HG03097 (cell line): ENCODE data around the gene SASH1.
"Not testable (repeated sequence)": the region's sequence is repeated elsewhere in the genome, so short reads cannot be mapped to it uniquely, and the experiment has no call there.

Experiments
- ATAC-seq: cut with Tn5 transposase; IDR thresholded peaks from one replicate; pipeline ENCODE4 v1.9.1; 2021; ENCODE audit not compliant: unreplicated experiment, low FRiP score

SASH1 gene

DNA sequence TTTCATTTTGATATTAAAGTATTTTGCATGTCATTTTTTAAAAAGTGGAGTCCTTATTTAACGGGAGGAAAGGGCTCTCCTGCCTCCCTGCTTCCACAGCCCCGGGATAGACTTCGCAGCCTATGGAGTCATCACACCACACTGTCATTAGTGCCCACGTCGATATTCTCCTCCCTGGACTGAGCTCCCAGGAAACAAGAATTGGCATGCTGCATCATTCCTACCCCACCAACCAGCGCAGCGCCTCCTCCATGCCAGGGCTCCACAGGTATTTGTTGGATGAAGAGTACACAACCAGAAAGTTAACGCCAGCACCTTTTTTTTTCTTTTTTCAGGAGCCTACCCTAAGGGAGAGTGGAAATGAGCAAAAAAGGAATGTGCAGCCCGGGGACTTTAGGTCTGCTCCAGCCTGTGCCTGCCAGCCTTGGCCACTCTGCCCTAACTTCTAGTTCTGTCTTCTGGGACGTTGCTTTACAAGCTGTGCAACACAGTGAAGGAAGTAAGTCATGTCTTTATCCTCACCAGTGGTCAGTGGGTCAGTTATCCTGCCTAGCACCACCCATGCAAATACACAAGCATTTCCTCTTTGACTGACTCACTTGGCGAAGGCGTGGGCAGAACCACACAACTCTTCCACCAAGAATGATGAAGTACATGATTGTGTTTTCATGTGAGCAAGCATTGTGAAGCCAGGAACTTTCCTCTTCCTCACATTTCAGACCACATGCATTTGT is 223.5 kb downstream of the SASH1 start:
- ATAC-seq, result no peak

GRCh38 chr6:148566664-148567350 is 224.2 kb downstream of the SASH1 start:
- ATAC-seq, result no peak

DNA sequence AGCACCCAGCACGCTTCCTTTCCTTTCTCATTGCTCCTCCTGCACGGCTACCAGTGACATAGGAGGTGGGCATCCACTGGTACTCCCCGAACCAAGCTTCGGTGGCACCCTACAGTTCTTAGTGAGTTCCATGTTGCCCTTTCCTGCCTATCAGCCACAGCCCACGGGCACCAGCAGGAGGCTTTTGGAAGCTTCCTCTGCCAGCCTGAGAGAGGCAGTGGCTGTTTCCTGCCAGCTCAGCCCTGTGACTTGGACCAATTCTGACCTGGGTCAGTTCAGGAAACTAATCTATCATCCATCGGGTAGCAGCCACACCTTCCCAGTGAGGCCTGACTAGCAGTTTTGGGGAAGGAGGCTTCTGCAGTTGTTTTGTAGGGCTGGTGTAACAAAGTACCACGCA is 227.8 kb downstream of the SASH1 start:
- no peak for ATAC-seq

GRCh38 chr6:148572676-148573335 is 230.2 kb downstream of the SASH1 start:
- no peak for ATAC-seq

DNA sequence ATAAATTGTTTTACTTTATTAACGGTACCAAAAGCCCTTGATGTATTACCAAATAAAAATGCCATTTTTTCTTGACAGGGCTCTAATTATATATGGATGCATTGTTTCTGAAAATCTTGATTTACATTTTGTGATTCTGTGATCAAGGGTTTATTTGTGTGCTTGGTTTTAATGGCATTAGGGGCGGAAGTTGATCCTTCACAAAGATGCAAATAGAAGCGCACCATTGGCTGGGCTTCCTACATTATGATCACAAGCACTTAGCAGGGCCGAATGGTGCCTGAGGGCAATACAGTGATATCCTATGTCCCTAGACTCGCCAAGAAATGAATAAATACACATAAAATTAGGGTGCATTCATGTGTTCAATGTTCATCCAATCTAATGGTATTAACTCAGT is 231.3 kb downstream of the SASH1 start:
- ATAC-seq, result no peak

GRCh38 chr6:148577687-148578488 is 235.2 kb downstream of the SASH1 start:
- peak; percentile 96 for ATAC-seq

DNA sequence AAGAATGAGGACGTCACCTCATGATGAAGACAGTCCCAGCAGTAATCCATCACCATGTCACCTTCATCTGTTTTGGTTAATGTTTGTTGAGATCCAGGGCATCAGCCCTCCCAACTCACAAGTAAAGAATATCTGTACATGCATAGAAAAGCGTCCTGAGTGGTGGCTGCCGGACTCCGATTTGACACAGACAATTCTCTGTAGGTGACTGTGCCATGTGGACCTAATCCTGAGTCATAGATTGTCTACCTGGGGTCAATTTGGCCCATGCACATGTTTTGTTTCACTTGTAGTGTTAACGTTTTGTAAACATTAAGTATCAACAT is 235.8 kb downstream of the SASH1 start:
- no peak for ATAC-seq

- ATAC-seq, result no peak
Observed at GRCh38 chr6:148578837-148579565, 236.4 kb downstream of the SASH1 start.

DNA sequence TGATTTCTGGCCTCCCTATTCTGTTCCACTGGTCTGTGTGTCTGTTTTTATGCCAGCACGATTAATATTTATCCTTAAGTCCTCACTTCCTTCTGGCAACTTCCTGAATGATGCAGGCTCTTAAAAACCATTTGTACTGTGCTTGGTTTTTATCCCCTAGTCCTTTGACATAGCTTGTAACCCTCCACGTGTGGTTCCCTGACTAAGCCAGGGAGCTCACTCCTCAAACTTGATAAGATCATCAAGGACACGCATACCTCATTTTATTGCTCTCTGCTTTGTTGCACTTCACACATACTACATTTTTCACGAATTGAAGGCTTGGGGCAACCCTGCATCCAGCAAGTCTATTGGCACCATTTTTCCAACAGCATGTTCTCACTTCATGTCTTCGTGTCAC is 237.8 kb downstream of the SASH1 start:
- no peak for ATAC-seq

- ATAC-seq, result no peak
Observed at GRCh38 chr6:148583631-148584030, 241.0 kb downstream of the SASH1 start.

DNA sequence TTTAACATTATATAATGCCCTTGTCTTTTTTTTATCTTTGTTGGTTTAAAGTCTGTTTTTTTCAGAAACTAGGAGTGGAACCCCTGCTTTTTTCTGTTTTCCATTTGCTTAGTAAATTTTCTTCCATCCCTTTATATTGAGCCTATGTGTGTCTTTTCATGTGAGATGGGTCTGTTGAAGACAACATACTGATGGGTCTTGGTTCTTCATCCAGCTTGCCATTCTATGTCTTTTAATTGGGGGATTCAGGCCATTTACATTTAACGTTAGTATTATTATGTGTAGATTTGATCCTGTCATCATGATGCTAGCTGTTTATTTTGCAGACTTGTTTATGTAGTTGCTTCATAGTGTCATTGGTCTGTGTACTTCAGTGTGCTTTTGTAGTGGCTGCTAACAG is 243.0 kb downstream of the SASH1 start:
- not testable (repeated sequence) for ATAC-seq

- no peak for ATAC-seq
Observed at GRCh38 chr6:148590883-148591282, 248.2 kb downstream of the SASH1 start.

GRCh38 chr6:148591656-148592055 is 249.0 kb downstream of the SASH1 start:
- ATAC-seq, result no peak

DNA sequence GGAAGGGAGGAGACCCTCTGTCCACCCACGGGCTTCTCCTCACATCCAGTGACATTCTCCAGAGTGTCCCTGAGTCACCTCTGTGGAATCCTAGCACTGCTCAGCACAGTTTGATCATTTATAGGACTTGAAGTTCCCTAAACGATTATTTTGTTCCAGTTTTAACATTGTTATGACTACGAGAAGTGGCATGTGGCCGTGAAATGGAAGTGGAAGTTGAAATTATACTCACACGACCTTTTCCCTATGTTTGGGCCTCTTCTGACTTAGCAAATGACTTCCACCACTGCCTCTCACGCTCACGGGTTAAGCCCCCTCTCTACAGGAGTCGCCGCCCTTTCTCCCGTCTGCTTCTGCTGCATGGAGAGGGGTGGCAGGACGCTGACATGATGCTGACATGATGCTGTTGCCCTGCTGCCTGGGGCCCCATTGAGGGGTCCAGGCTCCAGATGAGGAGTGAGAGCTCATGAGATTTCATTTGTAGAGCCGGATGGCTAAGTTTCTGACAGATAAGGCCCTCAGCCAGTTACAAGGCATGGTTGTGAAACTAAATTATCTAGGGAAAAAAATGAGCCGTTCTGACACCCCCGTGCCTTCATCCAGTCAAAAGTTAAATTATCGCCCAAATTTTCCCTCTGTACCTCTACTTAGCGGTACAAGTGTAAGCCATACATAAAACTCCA is 250.6 kb downstream of the SASH1 start:
- ATAC-seq, result no peak

DNA sequence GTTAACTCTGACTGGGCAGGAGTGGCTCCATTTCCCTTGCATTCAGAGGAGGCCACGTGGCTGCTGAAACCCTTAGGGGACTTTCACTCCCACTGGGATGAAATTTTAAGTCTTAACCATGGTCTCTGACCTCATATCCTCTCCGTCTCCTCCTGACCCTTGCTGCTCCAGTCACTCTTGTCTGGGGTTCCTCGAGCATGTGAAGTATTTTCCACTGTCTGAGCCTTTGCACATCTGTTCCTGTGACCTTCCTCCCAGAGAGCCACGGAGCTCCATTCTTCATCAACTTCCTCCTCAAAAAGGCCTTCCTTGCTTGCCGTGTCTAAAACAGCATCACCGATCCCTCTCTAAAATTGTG is 251.2 kb downstream of the SASH1 start:
- no peak for ATAC-seq

DNA sequence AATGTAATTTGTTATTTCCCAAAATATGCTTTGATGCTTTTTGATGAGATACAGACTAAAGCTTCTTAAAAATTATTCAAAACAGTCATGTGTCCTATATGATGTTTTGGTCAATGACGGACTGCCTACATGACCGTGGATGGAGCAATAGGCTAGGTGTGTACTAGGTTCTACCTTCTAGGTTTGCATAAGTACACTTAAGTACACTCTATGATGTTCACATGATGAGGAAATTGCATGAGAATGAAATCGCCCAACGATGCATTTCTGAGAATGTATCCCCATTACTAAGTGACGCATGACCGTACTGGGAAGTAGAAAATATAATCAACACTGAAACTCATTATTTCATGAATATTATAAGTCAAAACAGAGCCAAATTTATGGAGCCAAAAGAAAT is 252.9 kb downstream of the SASH1 start:
- no peak for ATAC-seq

DNA sequence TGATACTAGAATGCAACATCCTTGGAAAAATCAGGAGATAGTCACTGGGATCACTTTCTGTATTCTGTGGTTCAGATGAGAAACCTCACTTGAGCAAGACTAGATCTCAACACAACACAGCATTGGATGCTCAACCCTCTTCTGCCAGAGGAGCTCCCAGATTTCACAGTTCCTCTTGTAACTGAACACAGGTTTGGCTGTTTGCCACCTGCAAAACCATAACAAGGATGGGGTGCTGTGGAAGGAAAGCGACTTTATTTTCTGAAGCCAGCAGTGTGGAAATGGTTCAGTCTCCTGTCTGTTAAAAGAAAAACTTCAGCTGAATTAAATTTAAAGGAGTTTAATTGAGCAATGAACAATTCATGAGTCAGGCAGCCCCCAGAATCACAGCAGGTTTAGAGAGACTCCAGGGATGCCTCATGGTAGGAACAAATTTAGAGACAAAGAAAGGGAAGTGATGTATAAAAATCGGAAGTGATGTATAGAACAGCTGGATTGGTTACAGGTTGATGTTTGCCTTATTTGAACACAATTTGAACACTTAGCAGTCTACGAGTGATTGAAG is 254.3 kb downstream of the SASH1 start:
- ATAC-seq, result no peak

GRCh38 chr6:148598724-148599123 is 256.1 kb downstream of the SASH1 start:
- no peak for ATAC-seq

- ATAC-seq, result no peak
Observed at GRCh38 chr6:148599967-148600426, 257.4 kb downstream of the SASH1 start.
